Caco-2 (cell line): ENCODE results near the gene COIL. TPM values are rescaled to one million over a fixed set of nuclear protein-coding genes. Genes with fewer than 3 reads are reported as not detected.

Experiments
- BruUV-seq: library from RNA; stranded (reverse); fragments of 400-500 nt; replicated peaks from 2 replicates; lab custom pipeline; 2021; lab: Mats Ljungman, UMichigan
- CTCF ChIA-PET: fragments of 300-600 bp; sonication (Branson Sonifier 250); formaldehyde crosslinking; loops from one replicate; lab custom pipeline; 2022; ENCODE audit warnings: antibody characterized with exemption; lab: Charles Lee
- POLR2A ChIA-PET: fragments of 300-600 bp; sonication (Branson Sonifier 250); formaldehyde crosslinking; loops from one replicate; lab custom pipeline; 2022; ENCODE audit warnings: antibody characterized with exemption; lab: Charles Lee
- DNase-seq, 2 experiments: peaks; one replicate each; pipeline versions ENCODE4 v3.0.0 to v3.0.0-alpha.2; 2020 to 2022
- H3K27me3 ChIP-seq: replicated peaks from 2 replicates; pipeline ENCODE4 v1.6.0; 2011; ENCODE audit warnings: low read length; ENCODE audit not compliant: control insufficient read depth, insufficient read depth
- H3K36me3 ChIP-seq: 2 replicates; pipeline ENCODE4 v1.5.1; 2011; ENCODE audit warnings: low read length; ENCODE audit not compliant: control insufficient read depth, insufficient read depth
- H3K4me1 ChIP-seq: fragments of 250-450 bp; sonication (Bioruptor Pico); 2 replicates; pipeline ENCODE4 v1.5.1; 2020; ENCODE audit warnings: mild to moderate bottlenecking
- H3K4me3 ChIP-seq: 2 replicates; pipeline ENCODE4 v1.5.1; 2011; ENCODE audit warnings: low read depth, mild to moderate bottlenecking, control low read depth, low read length
- H3K9me3 ChIP-seq: fragments of 250-450 bp; sonication (Bioruptor Pico); 2 replicates; pipeline ENCODE4 v1.5.1; 2020; ENCODE audit warnings: mild to moderate bottlenecking, moderate library complexity
- H3K27ac Mint-ChIP-seq: one replicate; pipeline ENCODE4 v1.8.0; 2022; ENCODE audit warnings: mixed read lengths; ENCODE audit not compliant: unreplicated experiment
- H3K27me3 Mint-ChIP-seq: one replicate; pipeline ENCODE4 v1.8.0; 2022; ENCODE audit warnings: mixed read lengths; ENCODE audit not compliant: insufficient read depth, unreplicated experiment
- H3K36me3 Mint-ChIP-seq: one replicate; pipeline ENCODE4 v1.8.0; 2022; ENCODE audit warnings: mild to moderate bottlenecking, mixed read lengths; ENCODE audit not compliant: insufficient read depth, unreplicated experiment
- H3K4me1 Mint-ChIP-seq: one replicate; pipeline ENCODE4 v1.8.0; 2022; ENCODE audit warnings: low read depth, mixed read lengths; ENCODE audit not compliant: unreplicated experiment
- H3K4me3 Mint-ChIP-seq: one replicate; pipeline ENCODE4 v1.8.0; 2022; ENCODE audit warnings: mild to moderate bottlenecking, moderate library complexity, mixed read lengths; ENCODE audit not compliant: unreplicated experiment
- H3K9me3 Mint-ChIP-seq: one replicate; pipeline ENCODE4 v1.8.0; 2022; ENCODE audit warnings: mixed read lengths; ENCODE audit not compliant: unreplicated experiment
- intact Hi-C: fragments of 100-400 bp; cut with micrococcal nuclease; formaldehyde crosslinking; loops from one replicate; pipeline ENCODE4 v1.10.0; 2022; ENCODE audit not compliant: unreplicated experiment
- total RNA-seq: library from RNA; stranded (reverse); gene quantifications from 2 replicates; pipeline ENCODE4 v1.2.3, GENCODE V29; 2022
- TF ChIP-seq, protein P1 (sequence below), 2 experiments: fragments of 200-600 bp in 1 of 2; IDR thresholded peaks; 1 replicate in 1 of 2; 2 replicates in 1 of 2; pipeline versions ENCODE4 v1.5.1 to v1.8.0; 2011 to 2022; ENCODE audit warnings: antibody characterized with exemption in 1 of 2, control low read depth in 1 of 2, inconsistent platforms in 1 of 2, low read depth in 1 of 2, low read length in 1 of 2, mild to moderate bottlenecking in 1 of 2, moderate library complexity in 1 of 2; ENCODE audit not compliant: insufficient read depth in 1 of 2, severe bottlenecking in 1 of 2, unreplicated experiment in 1 of 2

The COIL gene
- total RNA-seq, 1 experiment from 2014 or later = 27.0 TPM

DNA sequence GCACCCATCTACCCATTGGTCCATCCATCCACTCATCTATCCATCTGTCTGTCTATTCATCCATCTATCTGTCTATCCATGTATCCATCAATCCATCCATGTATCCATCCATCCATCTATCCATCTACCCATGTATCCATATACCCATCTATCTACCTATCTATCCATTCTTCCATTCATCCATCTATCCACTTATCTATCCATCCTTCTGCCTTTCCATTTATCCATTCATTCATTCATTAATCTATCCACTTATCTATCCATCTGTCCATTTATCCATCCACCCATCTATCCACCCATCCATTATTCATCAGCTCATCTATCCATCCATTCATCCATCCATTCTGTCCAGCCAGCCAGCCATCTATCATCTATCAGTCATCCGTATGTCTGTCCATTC is 68.5 kb downstream of the COIL start:
- Histone ChIP-seq H3K4me1 (peaks cover 9% of the 10 kb centered on the region), H3K27me3 (no peaks in the 10 kb centered on the region), H3K4me3 (no peak overlapping the region), H3K9me3 (no peaks in the 10 kb centered on the region; the same call in 1 of the 2 replicates), H3K36me3 (peaks cover 13% of the 10 kb centered on the region)
- H3K36me3 Mint-ChIP-seq = peaks cover 52% of the 10 kb centered on the region
- H3K9me3 Mint-ChIP-seq = peaks cover 22% of the 10 kb centered on the region
- intact Hi-C loops = no loop called here
- TF ChIP-seq, protein P1, sequence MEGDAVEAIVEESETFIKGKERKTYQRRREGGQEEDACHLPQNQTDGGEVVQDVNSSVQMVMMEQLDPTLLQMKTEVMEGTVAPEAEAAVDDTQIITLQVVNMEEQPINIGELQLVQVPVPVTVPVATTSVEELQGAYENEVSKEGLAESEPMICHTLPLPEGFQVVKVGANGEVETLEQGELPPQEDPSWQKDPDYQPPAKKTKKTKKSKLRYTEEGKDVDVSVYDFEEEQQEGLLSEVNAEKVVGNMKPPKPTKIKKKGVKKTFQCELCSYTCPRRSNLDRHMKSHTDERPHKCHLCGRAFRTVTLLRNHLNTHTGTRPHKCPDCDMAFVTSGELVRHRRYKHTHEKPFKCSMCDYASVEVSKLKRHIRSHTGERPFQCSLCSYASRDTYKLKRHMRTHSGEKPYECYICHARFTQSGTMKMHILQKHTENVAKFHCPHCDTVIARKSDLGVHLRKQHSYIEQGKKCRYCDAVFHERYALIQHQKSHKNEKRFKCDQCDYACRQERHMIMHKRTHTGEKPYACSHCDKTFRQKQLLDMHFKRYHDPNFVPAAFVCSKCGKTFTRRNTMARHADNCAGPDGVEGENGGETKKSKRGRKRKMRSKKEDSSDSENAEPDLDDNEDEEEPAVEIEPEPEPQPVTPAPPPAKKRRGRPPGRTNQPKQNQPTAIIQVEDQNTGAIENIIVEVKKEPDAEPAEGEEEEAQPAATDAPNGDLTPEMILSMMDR (IDR thresholded peaks at IDR 0.05; ENCODE audit: insufficient read depth in 1 of 2, low read depth in 1 of 2, low read length in 1 of 2, severe bottlenecking in 1 of 2, unreplicated experiment in 1 of 2) = no peak
- POLR2A ChIA-PET = no interaction called here
- CTCF ChIA-PET = no interaction called here
- no peak for DNase-seq
- H3K4me1 Mint-ChIP-seq = peaks cover 2% of the 10 kb centered on the region
- no TSS peak for BruUV-seq
- no peak overlapping the region for H3K27ac Mint-ChIP-seq
- H3K4me3 Mint-ChIP-seq = no peak overlapping the region
- no peaks in the 10 kb centered on the region for H3K27me3 Mint-ChIP-seq

DNA sequence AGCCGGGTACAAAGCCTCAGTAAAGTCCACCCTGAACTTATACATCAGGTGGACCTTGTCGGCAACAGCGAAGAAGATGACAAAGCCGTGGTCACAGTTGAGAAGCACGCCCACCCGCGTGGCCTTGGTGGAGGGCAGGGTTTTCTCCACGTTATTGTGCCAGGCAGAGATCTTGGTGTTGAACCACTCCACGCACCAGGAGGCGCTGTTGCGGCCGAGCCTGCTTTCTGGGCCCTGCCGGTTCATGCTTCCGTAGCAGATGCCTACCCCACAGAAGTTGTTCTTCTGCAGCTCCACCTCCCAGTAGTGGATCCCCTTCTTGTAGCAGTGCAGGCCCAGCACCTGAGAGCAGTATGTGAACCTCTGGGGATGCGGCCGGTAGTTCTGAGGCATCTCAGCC is 69.1 kb downstream of the COIL start:
- Histone ChIP-seq H3K36me3 (peaks cover 13% of the 10 kb centered on the region), H3K27me3 (no peaks in the 10 kb centered on the region), H3K4me3 (no peak overlapping the region), H3K9me3 (no peaks in the 10 kb centered on the region; the same call in 1 of the 2 replicates), H3K4me1 (peaks cover 4% of the 10 kb centered on the region)
- no peak overlapping the region for H3K4me3 Mint-ChIP-seq
- H3K4me1 Mint-ChIP-seq = no peaks in the 10 kb centered on the region
- intact Hi-C loops = no loop called here
- ChIA-PET CTCF (no interaction called here), POLR2A (no interaction called here)
- H3K27me3 Mint-ChIP-seq = no peaks in the 10 kb centered on the region
- TF ChIP-seq, protein P1 (IDR thresholded peaks at IDR 0.05; ENCODE audit: insufficient read depth in 1 of 2, low read depth in 1 of 2, low read length in 1 of 2, severe bottlenecking in 1 of 2, unreplicated experiment in 1 of 2) = peak; percentile 17 to 20
- DNase-seq = no peak
- H3K27ac Mint-ChIP-seq = no peak overlapping the region
- H3K36me3 Mint-ChIP-seq = peaks cover 55% of the 10 kb centered on the region
- no TSS peak for BruUV-seq
- H3K9me3 Mint-ChIP-seq = peaks cover 28% of the 10 kb centered on the region

DNA sequence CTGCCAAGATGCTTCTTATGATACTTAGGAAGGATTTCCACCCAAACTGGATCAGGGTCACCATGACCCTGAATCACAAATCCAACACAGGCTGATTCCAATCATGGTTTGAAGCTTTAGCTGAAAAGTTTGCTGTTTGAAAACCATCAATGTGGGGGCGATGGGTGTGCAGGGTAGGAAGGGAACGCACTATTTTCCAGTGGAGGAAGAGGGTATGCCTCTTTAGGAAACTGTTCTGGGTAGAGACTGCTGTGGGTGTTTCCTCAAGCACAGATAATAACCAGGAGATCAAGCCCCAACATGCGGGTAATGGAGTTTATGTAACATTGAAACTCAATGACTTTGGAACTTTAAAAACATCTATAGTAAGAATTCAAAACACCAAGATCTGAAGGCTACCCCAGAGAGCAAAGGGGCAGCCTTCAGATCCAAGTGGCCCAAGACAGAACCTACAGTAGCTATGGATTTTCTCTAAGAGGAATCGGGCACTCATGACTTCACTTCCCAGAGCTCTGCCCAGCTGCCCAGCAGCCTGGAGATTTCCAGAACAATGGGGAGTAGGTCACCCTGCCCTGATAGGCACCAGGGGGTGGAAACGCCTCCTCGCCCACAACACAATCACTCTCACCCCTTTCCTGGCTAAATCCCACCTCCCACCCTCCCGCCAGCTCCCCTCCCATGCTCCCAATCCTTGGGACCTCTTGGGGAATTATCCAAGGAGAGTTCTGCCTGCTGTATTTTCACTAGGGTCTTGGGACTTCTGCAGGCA is 69.8 kb downstream of the COIL start:
- intact Hi-C loops = no loop called here
- DNase-seq = no peak
- H3K27me3 Mint-ChIP-seq = no peaks in the 10 kb centered on the region
- Histone ChIP-seq H3K4me1 (no peaks in the 10 kb centered on the region; the same call in 1 of the 2 replicates), H3K9me3 (no peaks in the 10 kb centered on the region; the same call in 1 of the 2 replicates), H3K27me3 (no peaks in the 10 kb centered on the region), H3K4me3 (no peak overlapping the region), H3K36me3 (peaks cover 13% of the 10 kb centered on the region)
- H3K4me3 Mint-ChIP-seq = no peak overlapping the region
- ChIA-PET CTCF (no interaction called here), POLR2A (no interaction called here)
- TF ChIP-seq, protein P1 (IDR thresholded peaks at IDR 0.05; ENCODE audit: insufficient read depth in 1 of 2, low read depth in 1 of 2, low read length in 1 of 2, severe bottlenecking in 1 of 2, unreplicated experiment in 1 of 2) = no peak
- no peak overlapping the region for H3K27ac Mint-ChIP-seq
- H3K9me3 Mint-ChIP-seq = peaks cover 28% of the 10 kb centered on the region
- H3K4me1 Mint-ChIP-seq = peaks cover 5% of the 10 kb centered on the region
- BruUV-seq = TSS peak; percentile 9
- H3K36me3 Mint-ChIP-seq = peaks cover 58% of the 10 kb centered on the region
